NT2/D1 (cell line): ENCODE data around the gene ATG10.
"Not testable (repeated sequence)": the region's sequence is repeated elsewhere in the genome, so short reads cannot be mapped to it uniquely, and the experiment has no call there.

Experiments used
- DNase-seq: peaks from one replicate; pipeline ENCODE4 v3.0.0-alpha.2; 2011; ENCODE audit warnings: low read depth, low spot score
- H3K27me3 ChIP-seq: 2 replicates; pipeline ENCODE4 v1.6.0; 2011; ENCODE audit warnings: mild to moderate bottlenecking; ENCODE audit not compliant: insufficient read length, insufficient read depth
- H3K36me3 ChIP-seq: 2 replicates; pipeline ENCODE4 v1.6.1; 2011; ENCODE audit warnings: mild to moderate bottlenecking, low read length, mixed read lengths; ENCODE audit not compliant: insufficient read depth, insufficient read length
- H3K4me1 ChIP-seq: 2 replicates; pipeline ENCODE4 v1.5.1; 2011; ENCODE audit not compliant: insufficient read depth, insufficient read length
- H3K4me3 ChIP-seq: 2 replicates; pipeline ENCODE4 v1.5.1; 2011; ENCODE audit warnings: low read depth; ENCODE audit not compliant: insufficient read length
- H3K9ac ChIP-seq: 2 replicates; pipeline ENCODE4 v1.6.0; 2011; ENCODE audit warnings: low read depth; ENCODE audit not compliant: insufficient read length
- H3K9me3 ChIP-seq: 2 replicates; pipeline ENCODE4 v1.5.1; 2011; ENCODE audit warnings: mild to moderate bottlenecking, low read length; ENCODE audit not compliant: insufficient read depth
- SUZ12 ChIP-seq: IDR thresholded peaks from 2 replicates; pipeline ENCODE4 v1.6.1; 2011; ENCODE audit not compliant: insufficient read length, insufficient read depth; ENCODE audit errors: extremely low read depth
- YY1 ChIP-seq: IDR thresholded peaks from 2 replicates; pipeline ENCODE4 v1.6.1; 2011; ENCODE audit not compliant: insufficient read length, insufficient read depth
- ZNF274 ChIP-seq: IDR thresholded peaks from 2 replicates; pipeline ENCODE4 v1.6.1; 2011; ENCODE audit warnings: mild to moderate bottlenecking, low read depth, low read length

Gene ATG10

GRCh38 chr5:81986126-81986525 is 14.3 kb downstream of the ATG10 start:
- no peaks in the 10 kb centered on the region for H3K4me1 ChIP-seq
- no peak for TF ChIP-seq SUZ12
- TF ChIP-seq YY1 = no peak
- no peak for TF ChIP-seq ZNF274
- peaks cover 18% of the 10 kb centered on the region; the same call in 1 of the 2 replicates for H3K9me3 ChIP-seq
- peaks cover 8% of the 10 kb centered on the region for H3K36me3 ChIP-seq
- no peak overlapping the region for H3K4me3 ChIP-seq
- DNase-seq = no peak
- H3K27me3 ChIP-seq = no peaks in the 10 kb centered on the region
- no peak overlapping the region for H3K9ac ChIP-seq

GRCh38 chr5:81989204-81989603 is 17.4 kb downstream of the ATG10 start:
- Histone ChIP-seq H3K4me1 (no peaks in the 10 kb centered on the region), H3K9ac (no peak overlapping the region), H3K27me3 (no peaks in the 10 kb centered on the region), H3K9me3 (peaks cover 12% of the 10 kb centered on the region; the same call in 1 of the 2 replicates), H3K36me3 (peaks cover 8% of the 10 kb centered on the region), H3K4me3 (no peak overlapping the region)
- DNase-seq = no peak
- TF ChIP-seq SUZ12 (no peak), ZNF274 (no peak), YY1 (no peak)

GRCh38 chr5:81994679-81995078 is 22.9 kb downstream of the ATG10 start:
- no peaks in the 10 kb centered on the region for H3K27me3 ChIP-seq
- H3K9me3 ChIP-seq = peaks cover 7% of the 10 kb centered on the region; the same call in 1 of the 2 replicates
- no peak overlapping the region for H3K9ac ChIP-seq
- no peak for TF ChIP-seq ZNF274
- TF ChIP-seq YY1 = no peak
- no peak for TF ChIP-seq SUZ12
- no peak for DNase-seq
- H3K4me3 ChIP-seq = no peak overlapping the region
- H3K36me3 ChIP-seq = peaks cover 5% of the 10 kb centered on the region
- no peaks in the 10 kb centered on the region for H3K4me1 ChIP-seq

GRCh38 chr5:81995407-81995806 is 23.6 kb downstream of the ATG10 start:
- Histone ChIP-seq H3K27me3 (no peaks in the 10 kb centered on the region), H3K9ac (no peak overlapping the region), H3K4me3 (no peak overlapping the region), H3K36me3 (peaks cover 5% of the 10 kb centered on the region), H3K4me1 (no peaks in the 10 kb centered on the region), H3K9me3 (peaks cover 7% of the 10 kb centered on the region; the same call in 1 of the 2 replicates)
- TF ChIP-seq SUZ12 = no peak
- TF ChIP-seq ZNF274 = no peak
- TF ChIP-seq YY1 = no peak
- no peak for DNase-seq

GRCh38 chr5:82004511-82004910 is 32.7 kb downstream of the ATG10 start:
- DNase-seq = no peak
- Histone ChIP-seq H3K36me3 (no peaks in the 10 kb centered on the region), H3K27me3 (no peaks in the 10 kb centered on the region), H3K9me3 (no peaks in the 10 kb centered on the region), H3K4me1 (no peaks in the 10 kb centered on the region), H3K9ac (no peak overlapping the region), H3K4me3 (no peak overlapping the region)
- TF ChIP-seq ZNF274 (no peak), SUZ12 (no peak), YY1 (no peak)

GRCh38 chr5:82009869-82010268 is 38.0 kb downstream of the ATG10 start:
- not testable (repeated sequence) for H3K36me3 ChIP-seq, H3K27me3 ChIP-seq, H3K9ac ChIP-seq, H3K4me1 ChIP-seq, DNase-seq, H3K9me3 ChIP-seq, H3K4me3 ChIP-seq

GRCh38 chr5:82010696-82011095 is 38.9 kb downstream of the ATG10 start:
- DNase-seq = no peak
- no peaks in the 10 kb centered on the region for H3K4me1 ChIP-seq
- H3K9ac ChIP-seq = no peak overlapping the region
- H3K36me3 ChIP-seq = peaks cover 3% of the 10 kb centered on the region
- no peak overlapping the region for H3K4me3 ChIP-seq
- TF ChIP-seq YY1 = no peak
- TF ChIP-seq ZNF274 = no peak
- TF ChIP-seq SUZ12 = no peak
- no peaks in the 10 kb centered on the region for H3K9me3 ChIP-seq
- no peaks in the 10 kb centered on the region for H3K27me3 ChIP-seq

- H3K36me3 ChIP-seq = peaks cover 3% of the 10 kb centered on the region
- no peaks in the 10 kb centered on the region for H3K4me1 ChIP-seq
- no peak for DNase-seq
- no peak overlapping the region for H3K4me3 ChIP-seq
- no peak overlapping the region for H3K9ac ChIP-seq
- H3K27me3 ChIP-seq = no peaks in the 10 kb centered on the region
- no peaks in the 10 kb centered on the region for H3K9me3 ChIP-seq
- TF ChIP-seq ZNF274 = no peak
- TF ChIP-seq YY1 = no peak
- no peak for TF ChIP-seq SUZ12
These were observed 39.9 kb downstream of the ATG10 start for GRCh38 chr5:82011761-82012160.

GRCh38 chr5:82014644-82015043 is 42.8 kb downstream of the ATG10 start:
- H3K27me3 ChIP-seq, H3K4me1 ChIP-seq, H3K4me3 ChIP-seq, DNase-seq, H3K9me3 ChIP-seq, H3K36me3 ChIP-seq, H3K9ac ChIP-seq: not testable (repeated sequence)
